Measurements from ENCODE around the gene NSDHL. TPM values are rescaled to one million over a fixed set of nuclear protein-coding genes. Genes with fewer than 3 reads are reported as not detected.

Gene NSDHL
- polyA plus RNA-seq, 3 donors, result 8.2 to 21.3 (median 19.9) TPM

GRCh38 chrX:152892499-152892898 lies 61.6 kb downstream of the NSDHL start:
- Mint-ChIP-seq H3K27me3 (ENCODE audit: low read depth in 3 of 3) (peaks cover 18 to 50% (median 39%) of the 10 kb centered on the region in 3 donors), H3K27ac (no peak overlapping the region), H3K4me3 (no peak overlapping the region), H3K4me1 (peaks cover 8% of the 10 kb centered on the region), H3K9me3 (peaks cover 0 to 3% (median 0%) of the 10 kb centered on the region in 7 donors), H3K36me3 (no peaks in the 10 kb centered on the region)
- H4K20me1 ChIP-seq (ENCODE audit: insufficient read depth, low read length), result no peaks in the 10 kb centered on the region
- H3K79me2 ChIP-seq (ENCODE audit: insufficient read depth, low read length), result no peaks in the 10 kb centered on the region
- H3K4me3 ChIP-seq (replicated peaks in 1 of 3; ENCODE audit: low read depth in 2 of 3, low read length in 3 of 3), result no peak overlapping the region
- no peak overlapping the region for H2AFZ ChIP-seq (ENCODE audit: insufficient read depth, low read depth, low read length, poor library complexity, severe bottlenecking)
- no peak for TF ChIP-seq CTCF (IDR thresholded peaks at IDR 0.05)
- no peak overlapping the region for H3K4me2 ChIP-seq (replicated peaks; ENCODE audit: extremely low read depth, low read length, poor library complexity, severe bottlenecking)
- WGBS (ENCODE audit: insufficient coverage), result no CpG with 5 or more reads among the region's 4 CpGs
- no peak for DNase-seq
- H3K27me3 ChIP-seq (ENCODE audit: control insufficient read depth in 2 of 2, insufficient read depth in 2 of 2, low read length in 2 of 2), result peaks cover 3 to 11% of the 10 kb centered on the region in 2 donors
- peaks cover 0 to 6% of the 10 kb centered on the region in 2 donors for H3K4me1 ChIP-seq (ENCODE audit: control insufficient read depth in 1 of 2, insufficient read depth in 2 of 2, low read length in 2 of 2)
- intact Hi-C loops (cut with micrococcal nuclease), result no loop called here
- H3K36me3 ChIP-seq (replicated peaks in 1 of 2; ENCODE audit: control insufficient read depth in 1 of 2, insufficient read depth in 2 of 2, low read length in 2 of 2), result no peaks in the 10 kb centered on the region
- no peak overlapping the region for H3K9ac ChIP-seq (ENCODE audit: insufficient read depth, low read length, poor library complexity, severe bottlenecking)
- no peaks in the 10 kb centered on the region for H3K9me3 ChIP-seq (replicated peaks in 1 of 2; ENCODE audit: control insufficient read depth in 1 of 2, insufficient read depth in 1 of 2, low read length in 2 of 2)
- no peak overlapping the region for H3K27ac ChIP-seq (ENCODE audit: low read depth in 1 of 2, low read length in 2 of 2)

- Histone ChIP-seq H3K4me2 (replicated peaks; ENCODE audit: extremely low read depth, low read length, poor library complexity, severe bottlenecking) (no peak overlapping the region), H2AFZ (ENCODE audit: insufficient read depth, low read depth, low read length, poor library complexity, severe bottlenecking) (no peak overlapping the region), H3K4me1 (ENCODE audit: control insufficient read depth in 1 of 2, insufficient read depth in 2 of 2, low read length in 2 of 2) (peaks cover 0 to 6% of the 10 kb centered on the region in 2 donors), H3K79me2 (ENCODE audit: insufficient read depth, low read length) (no peaks in the 10 kb centered on the region), H3K36me3 (replicated peaks in 1 of 2; ENCODE audit: control insufficient read depth in 1 of 2, insufficient read depth in 2 of 2, low read length in 2 of 2) (no peaks in the 10 kb centered on the region), H3K27me3 (ENCODE audit: control insufficient read depth in 2 of 2, insufficient read depth in 2 of 2, low read length in 2 of 2) (peaks cover 3 to 17% of the 10 kb centered on the region in 2 donors), H3K9me3 (replicated peaks in 1 of 2; ENCODE audit: control insufficient read depth in 1 of 2, insufficient read depth in 1 of 2, low read length in 2 of 2) (no peaks in the 10 kb centered on the region), H3K27ac (ENCODE audit: low read depth in 1 of 2, low read length in 2 of 2) (no peak overlapping the region), H3K4me3 (replicated peaks in 1 of 3; ENCODE audit: low read depth in 2 of 3, low read length in 3 of 3) (no peak overlapping the region), H3K9ac (ENCODE audit: insufficient read depth, low read length, poor library complexity, severe bottlenecking) (no peak overlapping the region), H4K20me1 (ENCODE audit: insufficient read depth, low read length) (no peaks in the 10 kb centered on the region)
- peaks cover 18 to 54% (median 44%) of the 10 kb centered on the region in 3 donors for H3K27me3 Mint-ChIP-seq (ENCODE audit: low read depth in 3 of 3)
- no peak overlapping the region for H3K27ac Mint-ChIP-seq
- H3K4me1 Mint-ChIP-seq, result peaks cover 8% of the 10 kb centered on the region
- intact Hi-C loops (cut with micrococcal nuclease), result no loop called here
- TF ChIP-seq CTCF (IDR thresholded peaks at IDR 0.05), result no peak
- H3K4me3 Mint-ChIP-seq, result no peak overlapping the region
- WGBS (ENCODE audit: insufficient coverage), result 82% methylated on average over 5 of the region's 22 CpGs
- no peak for DNase-seq
- H3K36me3 Mint-ChIP-seq, result no peaks in the 10 kb centered on the region
- H3K9me3 Mint-ChIP-seq, result peaks cover 0 to 3% (median 0%) of the 10 kb centered on the region in 7 donors
Observed at GRCh38 chrX:152892999-152893891, 62.4 kb downstream of the NSDHL start.
